GM12801 (cell line): Measurements from ENCODE around the gene GCNT1.

Experiments
- TF ChIP-seq, protein P1 (sequence below): IDR thresholded peaks from one replicate; pipeline ENCODE4 v1.5.1; 2011; ENCODE audit warnings: control low read depth; ENCODE audit not compliant: insufficient read length; ENCODE audit errors: extremely low read depth

Gene GCNT1

DNA sequence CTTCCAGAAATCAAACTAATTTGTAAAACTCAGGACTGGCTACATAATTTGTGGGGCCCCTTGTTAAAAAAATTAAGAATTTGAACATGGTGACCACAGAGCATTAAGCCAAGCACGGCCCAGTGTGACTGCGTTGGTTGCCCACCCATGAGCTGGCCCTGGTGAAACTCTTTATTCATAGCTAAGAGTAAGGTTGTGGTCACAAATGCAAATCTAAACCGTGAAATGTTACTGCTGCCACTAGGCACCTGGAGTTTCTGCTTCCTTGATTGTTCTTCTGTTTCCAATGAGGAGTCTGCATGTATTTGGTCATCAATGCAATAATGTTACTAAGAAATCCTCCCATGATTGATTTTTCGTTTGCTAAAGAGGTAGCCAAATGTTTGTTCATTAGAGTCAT is 4.2 kb downstream of the GCNT1 start:
- TF ChIP-seq, protein P1, sequence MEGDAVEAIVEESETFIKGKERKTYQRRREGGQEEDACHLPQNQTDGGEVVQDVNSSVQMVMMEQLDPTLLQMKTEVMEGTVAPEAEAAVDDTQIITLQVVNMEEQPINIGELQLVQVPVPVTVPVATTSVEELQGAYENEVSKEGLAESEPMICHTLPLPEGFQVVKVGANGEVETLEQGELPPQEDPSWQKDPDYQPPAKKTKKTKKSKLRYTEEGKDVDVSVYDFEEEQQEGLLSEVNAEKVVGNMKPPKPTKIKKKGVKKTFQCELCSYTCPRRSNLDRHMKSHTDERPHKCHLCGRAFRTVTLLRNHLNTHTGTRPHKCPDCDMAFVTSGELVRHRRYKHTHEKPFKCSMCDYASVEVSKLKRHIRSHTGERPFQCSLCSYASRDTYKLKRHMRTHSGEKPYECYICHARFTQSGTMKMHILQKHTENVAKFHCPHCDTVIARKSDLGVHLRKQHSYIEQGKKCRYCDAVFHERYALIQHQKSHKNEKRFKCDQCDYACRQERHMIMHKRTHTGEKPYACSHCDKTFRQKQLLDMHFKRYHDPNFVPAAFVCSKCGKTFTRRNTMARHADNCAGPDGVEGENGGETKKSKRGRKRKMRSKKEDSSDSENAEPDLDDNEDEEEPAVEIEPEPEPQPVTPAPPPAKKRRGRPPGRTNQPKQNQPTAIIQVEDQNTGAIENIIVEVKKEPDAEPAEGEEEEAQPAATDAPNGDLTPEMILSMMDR: no peak

DNA sequence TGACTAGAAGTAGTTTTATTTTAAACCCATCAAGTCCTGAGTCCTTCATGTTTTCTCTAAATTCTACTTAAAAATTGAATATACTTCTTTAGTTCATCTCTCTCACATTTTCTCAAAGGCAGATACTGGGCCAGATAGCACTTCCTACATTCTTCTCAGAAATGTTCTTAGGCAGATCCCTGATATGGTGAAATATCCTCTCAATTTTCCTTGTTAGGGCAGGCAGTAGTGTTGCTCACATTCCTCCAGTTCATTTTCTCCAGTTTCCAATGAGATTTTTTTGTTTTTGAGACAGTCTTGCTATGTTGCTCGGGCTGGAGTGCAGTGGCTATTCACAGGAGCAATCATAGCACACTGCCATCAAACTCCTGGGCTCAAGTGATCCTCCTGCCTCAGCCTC is 5.7 kb downstream of the GCNT1 start:
- TF ChIP-seq, protein P1: no peak

DNA sequence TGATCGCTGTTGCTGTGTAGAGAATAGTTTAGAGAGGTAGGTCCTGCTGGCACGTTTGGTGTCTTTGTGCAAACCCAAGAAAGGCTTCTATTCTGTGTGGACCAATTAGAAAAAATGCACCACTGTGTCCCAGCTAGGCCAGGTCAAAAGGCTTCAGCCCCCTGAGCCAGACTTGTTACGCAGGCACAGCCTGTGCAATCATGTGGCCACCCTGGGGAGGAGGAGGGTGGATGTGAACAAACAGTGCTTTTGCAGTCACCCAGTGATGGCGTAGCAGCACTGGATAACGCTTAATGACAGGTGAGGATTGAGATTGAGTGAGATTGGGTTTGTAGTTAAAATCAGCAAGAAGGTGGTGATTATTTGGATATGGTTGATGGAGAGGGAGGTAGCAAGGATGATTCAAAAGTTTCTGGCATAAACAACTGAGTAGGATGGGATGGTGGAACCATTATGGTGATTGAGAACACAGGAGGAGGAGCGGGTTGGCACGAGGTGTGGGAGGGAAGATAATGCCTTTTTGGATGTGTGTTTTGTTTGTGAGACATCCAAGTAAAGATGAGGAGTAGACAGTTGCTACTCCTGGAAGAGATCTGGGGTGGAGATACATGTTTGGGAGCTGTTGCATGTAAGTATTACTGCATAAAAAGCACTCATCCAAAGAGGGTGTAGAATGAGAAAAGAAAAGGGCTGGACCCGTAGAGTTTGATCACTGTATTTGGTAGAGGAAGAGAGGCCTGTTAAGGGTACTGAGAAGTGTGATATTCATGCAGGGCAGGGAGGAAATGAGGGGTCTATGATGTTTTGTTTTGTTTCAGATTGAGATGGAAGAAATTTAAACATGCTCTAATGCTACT is 6.7 kb downstream of the GCNT1 start:
- TF ChIP-seq, protein P1: no peak

DNA sequence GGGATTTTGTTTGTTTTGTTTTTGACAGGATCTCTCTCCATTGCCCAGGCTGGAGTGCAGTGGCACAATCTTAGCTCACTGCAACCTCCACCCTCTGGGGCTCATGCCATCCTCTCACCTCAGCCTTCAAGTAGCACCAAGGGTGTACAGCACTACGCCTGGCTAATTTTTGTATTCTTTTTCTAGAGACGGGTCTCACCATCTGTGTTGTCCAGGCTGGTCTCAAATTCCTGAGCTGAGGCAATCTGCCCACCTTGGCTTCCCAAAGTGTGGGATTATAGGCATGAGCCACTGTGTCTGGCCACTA is 7.3 kb downstream of the GCNT1 start:
- TF ChIP-seq, protein P1: no peak

DNA sequence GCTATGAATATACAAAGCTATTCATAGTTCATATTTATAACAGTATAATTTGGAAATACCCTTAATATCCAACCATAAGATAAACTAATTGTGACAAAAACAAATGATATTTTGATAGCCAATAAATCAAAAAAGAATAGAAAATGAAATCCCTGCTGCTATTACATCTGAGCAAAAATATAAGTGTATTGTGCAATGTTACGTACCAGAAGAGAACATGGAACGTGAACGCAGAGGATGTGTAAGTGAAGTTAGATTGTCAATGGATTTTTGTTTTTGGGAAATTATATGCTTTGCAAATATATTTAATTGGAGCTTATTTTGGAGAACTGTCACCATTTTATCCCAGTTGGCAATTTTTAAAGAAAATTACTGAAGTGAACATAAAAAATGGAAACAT is 15.4 kb downstream of the GCNT1 start:
- TF ChIP-seq, protein P1: no peak

DNA sequence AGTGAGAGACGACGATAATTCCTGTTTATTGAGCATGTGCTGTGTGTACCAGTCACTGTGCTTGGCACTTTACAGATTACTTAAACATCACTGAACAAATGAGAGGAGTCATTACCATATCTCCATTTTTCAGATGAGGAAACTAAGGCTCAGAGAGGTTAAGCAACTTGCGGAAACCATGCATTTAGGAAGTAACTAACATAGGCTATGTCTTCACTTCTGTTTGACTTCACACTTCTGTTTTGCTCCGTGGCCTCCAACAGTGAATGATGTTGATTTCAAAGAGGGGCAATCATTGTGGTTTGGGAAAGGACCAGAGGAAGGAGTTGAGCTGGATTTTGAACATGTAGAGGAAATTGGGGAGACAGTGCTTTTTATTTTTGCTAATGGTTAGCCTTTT is 16.7 kb downstream of the GCNT1 start:
- TF ChIP-seq, protein P1: no peak

DNA sequence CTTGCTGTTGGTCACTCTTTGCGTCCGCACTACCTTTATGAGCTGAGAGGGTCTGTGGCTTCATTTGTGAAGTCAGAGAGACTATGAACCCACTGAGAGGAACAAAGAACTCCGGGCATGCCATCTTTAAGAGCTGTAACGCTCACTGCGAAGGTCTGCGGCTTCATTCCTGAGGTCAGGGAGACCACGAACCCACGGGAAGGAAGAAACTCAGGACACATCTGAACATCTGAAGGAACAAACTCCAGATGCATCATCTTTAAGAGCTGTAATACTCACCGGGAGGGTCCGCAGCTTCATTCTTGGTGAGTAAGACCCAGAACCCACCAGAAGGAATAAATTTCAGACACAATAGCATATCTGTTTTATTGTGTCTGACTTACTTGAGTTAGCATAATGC is 19.2 kb downstream of the GCNT1 start:
- TF ChIP-seq, protein P1: no peak

DNA sequence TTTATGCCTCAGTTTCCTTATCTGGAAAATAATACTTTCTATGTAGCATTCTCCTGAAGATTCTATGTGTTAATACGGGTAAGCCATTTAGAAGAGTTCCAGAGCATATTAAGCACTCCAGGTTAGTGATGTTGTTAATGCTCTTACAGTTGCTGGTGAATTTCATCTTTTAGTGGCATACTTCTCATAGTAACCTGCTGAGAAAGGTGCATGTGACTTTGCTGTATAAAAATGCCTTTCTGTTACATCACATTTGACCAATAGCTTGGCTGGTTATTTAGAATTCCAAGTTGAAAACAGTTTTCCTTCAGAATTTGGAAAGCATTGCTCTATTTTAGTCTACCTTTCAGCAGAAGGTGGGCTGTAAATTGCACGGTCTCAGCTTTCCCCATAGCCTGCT is 27.2 kb downstream of the GCNT1 start:
- TF ChIP-seq, protein P1: no peak
